PC-3 (cell line): ENCODE data around the gene CEACAM3.

Experiments
- EZH2phosphoT487 ChIP-seq: fragments of 300-600 bp; sonication (generic); IDR thresholded peaks from 2 replicates; pipeline ENCODE4 v1.6.1; 2018; ENCODE audit warnings: mild to moderate bottlenecking, antibody characterized with exemption, low read length, borderline replicate concordance
- TF ChIP-seq, protein P1 (sequence below): fragments of 300-600 bp; sonication (generic); conservative IDR thresholded peaks from 2 replicates; pipeline ENCODE4 v1.5.1; 2017; ENCODE audit warnings: antibody characterized with exemption, low read depth, mild to moderate bottlenecking, low read length

DNA sequence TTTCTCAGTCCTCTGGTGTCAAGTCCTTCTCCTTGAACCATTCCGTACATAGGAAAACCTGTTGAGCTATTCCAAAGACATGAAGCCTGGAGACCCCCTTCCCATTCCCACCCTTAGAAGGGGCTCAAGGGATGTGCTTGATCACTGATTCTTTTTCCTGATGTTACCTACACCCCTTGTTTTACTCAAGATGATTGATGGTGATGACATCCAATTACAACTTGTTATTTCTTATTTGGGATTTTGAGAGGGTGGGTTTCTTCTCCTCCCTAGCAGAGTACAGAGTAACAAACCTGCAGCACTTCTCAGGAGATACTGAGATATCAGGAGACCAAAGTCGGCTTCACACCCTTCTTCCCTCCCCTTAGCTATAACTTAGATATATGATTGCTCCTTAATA is 57.0 kb downstream of the CEACAM3 start:
- TF ChIP-seq, protein P1, sequence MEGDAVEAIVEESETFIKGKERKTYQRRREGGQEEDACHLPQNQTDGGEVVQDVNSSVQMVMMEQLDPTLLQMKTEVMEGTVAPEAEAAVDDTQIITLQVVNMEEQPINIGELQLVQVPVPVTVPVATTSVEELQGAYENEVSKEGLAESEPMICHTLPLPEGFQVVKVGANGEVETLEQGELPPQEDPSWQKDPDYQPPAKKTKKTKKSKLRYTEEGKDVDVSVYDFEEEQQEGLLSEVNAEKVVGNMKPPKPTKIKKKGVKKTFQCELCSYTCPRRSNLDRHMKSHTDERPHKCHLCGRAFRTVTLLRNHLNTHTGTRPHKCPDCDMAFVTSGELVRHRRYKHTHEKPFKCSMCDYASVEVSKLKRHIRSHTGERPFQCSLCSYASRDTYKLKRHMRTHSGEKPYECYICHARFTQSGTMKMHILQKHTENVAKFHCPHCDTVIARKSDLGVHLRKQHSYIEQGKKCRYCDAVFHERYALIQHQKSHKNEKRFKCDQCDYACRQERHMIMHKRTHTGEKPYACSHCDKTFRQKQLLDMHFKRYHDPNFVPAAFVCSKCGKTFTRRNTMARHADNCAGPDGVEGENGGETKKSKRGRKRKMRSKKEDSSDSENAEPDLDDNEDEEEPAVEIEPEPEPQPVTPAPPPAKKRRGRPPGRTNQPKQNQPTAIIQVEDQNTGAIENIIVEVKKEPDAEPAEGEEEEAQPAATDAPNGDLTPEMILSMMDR, result no peak
- no peak for TF ChIP-seq EZH2phosphoT487
